GM12873 (cell line): ENCODE measurements around the gene NAALADL2.

Source experiments
- CTCF ChIP-seq: IDR thresholded peaks from 2 replicates; pipeline ENCODE4 v1.5.1; 2012; ENCODE audit warnings: low read depth, mild to moderate bottlenecking, moderate library complexity, low read length, control low read depth; ENCODE audit not compliant: insufficient read depth; ENCODE audit errors: missing control alignments

Gene NAALADL2

GRCh38 chr3:174826069-174826468, 33.1 kb upstream of the NAALADL2 start:
- no peak for TF ChIP-seq CTCF

GRCh38 chr3:174844746-174845145, 14.4 kb upstream of the NAALADL2 start:
- TF ChIP-seq CTCF = no peak

- TF ChIP-seq CTCF = no peak
These were observed 13.1 kb upstream of the NAALADL2 start for GRCh38 chr3:174846055-174846454.

- TF ChIP-seq CTCF = no peak
These were observed 4.1 kb upstream of the NAALADL2 start for GRCh38 chr3:174854987-174855386.

- TF ChIP-seq CTCF = no peak
These were observed 1.8 kb upstream of the NAALADL2 start for GRCh38 chr3:174857301-174857700.

GRCh38 chr3:174858353-174858752, 781 bp upstream of the NAALADL2 start:
- no peak for TF ChIP-seq CTCF

GRCh38 chr3:174859756-174860155, 622 bp downstream of the NAALADL2 start:
- no peak for TF ChIP-seq CTCF
